ENCODE measurements around the gene MID1IP1. TPM values are rescaled to one million over a fixed set of nuclear protein-coding genes. Genes with fewer than 3 reads are reported as not detected.

MID1IP1 gene
- total RNA-seq, 1 experiment from 2014 or later: 100 TPM

- H3K9me3 ChIP-seq (ENCODE audit: control insufficient read depth, low read depth, low read length): no peaks in the 10 kb centered on the region
- H3K79me2 ChIP-seq (ENCODE audit: insufficient read depth, low read length): no peaks in the 10 kb centered on the region
- no peak overlapping the region for H3K56ac ChIP-seq (ENCODE audit: insufficient read length, low read depth, low read length)
- DNase-seq: no peak
- Mint-ChIP-seq H3K9me3 (peaks cover 61 to 70% of the 10 kb centered on the region in 2 experiments), H3K27ac (no peak overlapping the region), H3K36me3 (ENCODE audit: insufficient read depth in 1 of 3, low read depth in 3 of 3) (peaks cover 2 to 4% (median 2%) of the 10 kb centered on the region in 3 experiments; a peak in 3 of 7 replicates), H3K4me1 (peaks cover 2 to 7% of the 10 kb centered on the region in 2 experiments; a peak in 3 of 4 replicates), H3K4me3 (no peak overlapping the region), H3K27me3 (ENCODE audit: low read depth) (no peaks in the 10 kb centered on the region)
- no peak overlapping the region for H3T11ph ChIP-seq (ENCODE audit: low read length)
- no peak overlapping the region for H3K27ac ChIP-seq (ENCODE audit: insufficient read length, low read depth, low read length)
- H3K4ac ChIP-seq (ENCODE audit: low read depth, low read length): no peak overlapping the region
- H3K14ac ChIP-seq (ENCODE audit: insufficient read depth, low read length): no peak overlapping the region
- H3K79me1 ChIP-seq (ENCODE audit: insufficient read depth, low read depth, low read length, poor library complexity, severe bottlenecking): no peaks in the 10 kb centered on the region
- H2BK5ac ChIP-seq (ENCODE audit: insufficient read length, low read length): no peak overlapping the region
- H3K23me2 ChIP-seq (ENCODE audit: insufficient read length, low read depth, low read length, poor library complexity, severe bottlenecking): no peaks in the 10 kb centered on the region
- no peak overlapping the region for H2AK5ac ChIP-seq (ENCODE audit: insufficient read length, low read length)
- H4K20me1 ChIP-seq (ENCODE audit: control insufficient read depth, insufficient read depth, insufficient read length): no peaks in the 10 kb centered on the region
- no peak for TF ChIP-seq CTCF (conservative IDR thresholded peaks at IDR 0.05)
- H4K8ac ChIP-seq (replicated peaks; ENCODE audit: insufficient read length, low read depth, low read length): no peak overlapping the region
- no peak overlapping the region for H3K18ac ChIP-seq (ENCODE audit: insufficient read length, low read depth, low read length)
- no peaks in the 10 kb centered on the region for H3K4me1 ChIP-seq (ENCODE audit: insufficient read depth, low read length)
- no peak overlapping the region for H2BK12ac ChIP-seq (ENCODE audit: insufficient read length, low read depth, low read length)
- no peak overlapping the region for H4K5ac ChIP-seq (ENCODE audit: insufficient read length, low read depth, low read length)
- no peak overlapping the region for H2BK120ac ChIP-seq (ENCODE audit: low read depth, low read length, poor library complexity, severe bottlenecking)
- H2AFZ ChIP-seq (ENCODE audit: low read length): no peak overlapping the region
- H3K4me2 ChIP-seq (ENCODE audit: insufficient read depth, insufficient read length, low read length): no peak overlapping the region
- H3K27me3 ChIP-seq (ENCODE audit: insufficient read depth, low read length): no peaks in the 10 kb centered on the region
- H4K91ac ChIP-seq (ENCODE audit: insufficient read length, low read depth, low read length): no peak overlapping the region
- no peak overlapping the region for H2BK15ac ChIP-seq (ENCODE audit: low read depth, low read length)
- WGBS (ENCODE audit: extremely low coverage, insufficient read length, low lambda C conversion rate): no CpG with 5 or more reads among the region's 5 CpGs
- no peak overlapping the region for H2BK20ac ChIP-seq (ENCODE audit: low read depth, low read length, poor library complexity, severe bottlenecking)
- no peak overlapping the region for H3K9ac ChIP-seq (ENCODE audit: extremely low read depth, insufficient read length, low read length)
- H3K23ac ChIP-seq (ENCODE audit: insufficient read length, low read depth, low read length): no peak overlapping the region
These were observed 46.1 kb downstream of the MID1IP1 start for GRCh38 chrX:38847206-38847902.
